Effector memory CD4-positive, alpha-beta T cell (primary cell): Measurements from ENCODE around the gene MAP3K21.

Experiments used
- DNase-seq, 3 donors: peaks; one replicate each; pipeline ENCODE4 v3.0.0-alpha.2; 2020
- H3K27ac ChIP-seq: 2 replicates; pipeline ENCODE4 v1.7.0; 2013; ENCODE audit warnings: mild to moderate bottlenecking, low read length, moderate library complexity; ENCODE audit not compliant: insufficient read depth, poor library complexity, severe bottlenecking
- H3K27me3 ChIP-seq: replicated peaks from 2 replicates; pipeline ENCODE4 v1.7.0; 2013; ENCODE audit warnings: mild to moderate bottlenecking, low read length; ENCODE audit not compliant: insufficient read depth, control insufficient read depth, poor library complexity, severe bottlenecking
- H3K36me3 ChIP-seq: 2 replicates; pipeline ENCODE4 v1.7.0; 2013; ENCODE audit warnings: mild to moderate bottlenecking, low read length, moderate library complexity; ENCODE audit not compliant: control insufficient read depth, insufficient read depth
- H3K4me1 ChIP-seq: 2 replicates; pipeline ENCODE4 v1.7.0; 2013; ENCODE audit warnings: low read length, mild to moderate bottlenecking; ENCODE audit not compliant: control insufficient read depth, insufficient read depth, poor library complexity, severe bottlenecking
- H3K4me3 ChIP-seq: 2 replicates; pipeline ENCODE4 v1.7.0; 2013; ENCODE audit warnings: low read length, low read depth, mild to moderate bottlenecking; ENCODE audit not compliant: insufficient read depth, poor library complexity, severe bottlenecking
- H3K9me3 ChIP-seq: 2 replicates; pipeline ENCODE4 v1.7.0; 2013; ENCODE audit warnings: mild to moderate bottlenecking, low read length, moderate library complexity; ENCODE audit not compliant: control insufficient read depth

MAP3K21 gene

DNA sequence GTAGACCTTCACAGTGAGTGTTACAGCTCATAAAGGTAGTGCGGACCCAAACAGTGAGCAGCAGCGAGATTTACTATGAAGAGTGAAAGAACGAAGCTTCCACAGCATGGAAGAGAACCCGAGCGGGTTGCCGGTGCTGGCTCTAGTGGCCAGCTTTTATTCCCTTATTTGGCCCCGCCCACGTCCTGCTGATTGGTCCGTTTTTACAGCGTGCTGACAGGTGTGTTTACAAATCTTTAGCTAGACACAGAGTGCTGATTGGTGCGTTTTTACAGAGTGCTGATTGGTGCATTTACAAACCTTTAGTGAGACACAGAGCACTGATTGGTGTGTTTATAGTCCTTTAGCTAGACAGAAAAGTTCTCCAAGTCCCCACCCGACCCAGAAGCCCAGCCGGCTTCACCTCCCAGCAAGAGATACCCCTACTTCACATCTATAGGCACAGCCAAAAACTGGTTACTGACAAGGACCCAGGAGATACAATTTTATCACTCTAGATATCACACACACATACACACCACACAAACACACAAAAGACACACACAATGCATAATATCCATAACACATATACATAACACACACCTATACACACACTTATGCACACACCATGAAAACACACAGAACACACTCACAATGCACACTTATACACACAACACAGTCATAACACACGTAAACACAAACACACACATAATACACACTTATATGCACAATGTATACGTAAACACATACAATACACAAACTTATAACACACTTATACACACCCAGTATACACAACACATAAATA is 68.5 kb downstream of the MAP3K21 start:
- no peaks in the 10 kb centered on the region for H3K36me3 ChIP-seq
- H3K4me1 ChIP-seq = no peaks in the 10 kb centered on the region
- H3K9me3 ChIP-seq = no peaks in the 10 kb centered on the region
- H3K4me3 ChIP-seq = no peak overlapping the region
- H3K27me3 ChIP-seq = peaks cover 2% of the 10 kb centered on the region
- H3K27ac ChIP-seq = no peak overlapping the region
- no peak for DNase-seq

- no peak for DNase-seq
- no peak overlapping the region for H3K4me3 ChIP-seq
- H3K27ac ChIP-seq = no peak overlapping the region
- peaks cover 4% of the 10 kb centered on the region for H3K9me3 ChIP-seq
- no peaks in the 10 kb centered on the region for H3K36me3 ChIP-seq
- no peaks in the 10 kb centered on the region for H3K4me1 ChIP-seq
- H3K27me3 ChIP-seq = no peaks in the 10 kb centered on the region
Measured at GRCh38 chr1:233406339-233406960, 78.9 kb downstream of the MAP3K21 start.

GRCh38 chr1:233406994-233407631 is 79.6 kb downstream of the MAP3K21 start:
- H3K9me3 ChIP-seq = peaks cover 4% of the 10 kb centered on the region

GRCh38 chr1:233409540-233409939 is 82.0 kb downstream of the MAP3K21 start:
- Histone ChIP-seq H3K36me3 (no peaks in the 10 kb centered on the region), H3K27me3 (no peaks in the 10 kb centered on the region), H3K9me3 (peaks cover 4% of the 10 kb centered on the region), H3K27ac (no peak overlapping the region), H3K4me3 (no peak overlapping the region), H3K4me1 (no peaks in the 10 kb centered on the region)
- no peak for DNase-seq

More at GRCh38 chr1:233406994-233407631, 79.6 kb downstream of the MAP3K21 start:
- Histone ChIP-seq H3K27me3 (no peaks in the 10 kb centered on the region), H3K27ac (no peak overlapping the region), H3K4me1 (no peaks in the 10 kb centered on the region), H3K4me3 (no peak overlapping the region), H3K36me3 (no peaks in the 10 kb centered on the region)
- DNase-seq = no peak

GRCh38 chr1:233410906-233411305 is 83.4 kb downstream of the MAP3K21 start:
- Histone ChIP-seq H3K36me3 (no peaks in the 10 kb centered on the region), H3K27me3 (no peaks in the 10 kb centered on the region), H3K27ac (no peak overlapping the region), H3K4me1 (no peaks in the 10 kb centered on the region), H3K4me3 (no peak overlapping the region), H3K9me3 (peaks cover 4% of the 10 kb centered on the region)
- DNase-seq = no peak

DNA sequence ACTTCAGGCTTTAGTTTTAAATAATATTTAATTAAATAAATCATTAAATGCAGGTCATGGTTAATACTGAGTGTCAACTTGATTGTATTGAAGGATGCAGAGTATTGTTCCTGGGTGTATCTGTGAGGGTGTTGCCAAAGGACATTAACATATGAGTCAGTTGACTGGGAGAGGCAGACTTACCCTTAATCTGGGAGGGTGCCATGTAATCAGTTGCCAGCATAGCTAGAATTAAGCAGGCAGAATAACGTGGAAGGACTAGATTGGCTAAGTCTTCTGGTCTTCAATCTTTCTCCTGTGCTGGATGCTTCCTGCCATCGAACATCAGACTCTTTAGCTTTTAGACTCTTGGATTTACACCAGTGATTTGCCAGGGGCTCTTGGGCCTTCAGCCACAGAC is 85.3 kb downstream of the MAP3K21 start:
- no peak for DNase-seq
- no peak overlapping the region for H3K4me3 ChIP-seq
- no peaks in the 10 kb centered on the region for H3K4me1 ChIP-seq
- H3K36me3 ChIP-seq = no peaks in the 10 kb centered on the region
- no peak overlapping the region for H3K27ac ChIP-seq
- H3K27me3 ChIP-seq = no peaks in the 10 kb centered on the region
- peaks cover 1% of the 10 kb centered on the region for H3K9me3 ChIP-seq

DNA sequence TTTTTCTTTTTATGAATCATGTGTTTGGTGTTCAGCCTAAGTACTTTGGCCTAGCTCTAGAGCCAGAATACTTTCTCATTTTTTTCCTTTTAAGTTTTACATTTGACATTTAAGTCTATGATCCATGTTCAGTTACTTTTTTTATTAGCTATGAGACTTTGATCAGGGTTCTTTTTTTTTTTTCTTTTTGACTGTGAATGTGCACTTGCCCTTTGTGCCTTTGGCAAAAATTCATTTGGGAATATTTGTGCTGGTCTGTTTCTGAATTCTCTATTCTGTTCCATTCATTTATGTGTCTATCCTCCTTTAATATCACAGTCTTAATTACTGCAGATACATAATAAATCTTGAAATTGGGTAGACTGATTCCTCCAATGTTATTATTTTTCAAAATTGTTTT is 93.8 kb downstream of the MAP3K21 start:
- Histone ChIP-seq H3K4me1 (no peaks in the 10 kb centered on the region), H3K36me3 (no peaks in the 10 kb centered on the region), H3K4me3 (no peak overlapping the region), H3K27ac (no peak overlapping the region), H3K27me3 (no peaks in the 10 kb centered on the region), H3K9me3 (no peaks in the 10 kb centered on the region)
- no peak for DNase-seq

GRCh38 chr1:233424779-233425178 is 97.3 kb downstream of the MAP3K21 start:
- no peak for DNase-seq
- Histone ChIP-seq H3K4me1 (no peaks in the 10 kb centered on the region), H3K27ac (no peak overlapping the region), H3K9me3 (no peaks in the 10 kb centered on the region), H3K4me3 (no peak overlapping the region), H3K36me3 (no peaks in the 10 kb centered on the region), H3K27me3 (no peaks in the 10 kb centered on the region)

- no peak overlapping the region for H3K27ac ChIP-seq
- no peaks in the 10 kb centered on the region for H3K4me1 ChIP-seq
- H3K9me3 ChIP-seq = no peaks in the 10 kb centered on the region
- no peak for DNase-seq
- no peak overlapping the region for H3K4me3 ChIP-seq
- no peaks in the 10 kb centered on the region for H3K36me3 ChIP-seq
- no peaks in the 10 kb centered on the region for H3K27me3 ChIP-seq
Measured at GRCh38 chr1:233427907-233428306, 100.4 kb downstream of the MAP3K21 start.

DNA sequence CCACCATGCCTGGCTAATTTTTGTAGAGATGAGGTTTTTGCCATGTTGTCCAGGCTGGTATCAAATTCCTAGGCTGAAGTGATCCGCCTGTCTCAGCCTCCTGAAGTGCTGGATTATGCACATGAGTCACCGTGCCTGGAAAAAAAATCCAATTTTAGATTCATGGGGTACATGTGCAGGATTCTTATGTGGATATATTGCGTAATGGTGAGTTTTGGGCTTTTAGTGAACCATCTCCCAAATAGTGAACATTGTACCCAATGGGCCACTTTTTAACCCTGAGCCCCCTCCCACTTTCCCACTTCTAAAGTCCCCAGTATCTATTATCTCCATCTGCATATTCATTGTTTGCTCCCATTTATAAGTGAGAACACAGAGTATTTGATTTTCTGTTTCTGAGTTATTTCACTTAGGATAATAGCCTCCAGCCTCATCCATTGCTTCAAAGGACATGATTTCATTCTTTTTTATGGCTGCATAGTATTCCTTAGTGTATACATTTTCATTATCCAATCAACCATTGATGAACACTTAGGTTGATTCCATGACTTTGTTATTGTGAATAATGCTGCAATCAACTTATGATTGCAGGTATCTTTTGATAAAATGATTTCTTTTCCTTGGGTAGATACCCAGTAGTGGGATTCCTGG is 104.4 kb downstream of the MAP3K21 start:
- H3K36me3 ChIP-seq = no peaks in the 10 kb centered on the region
- H3K4me3 ChIP-seq = no peak overlapping the region
- H3K27me3 ChIP-seq = no peaks in the 10 kb centered on the region
- no peak overlapping the region for H3K27ac ChIP-seq
- H3K9me3 ChIP-seq = no peaks in the 10 kb centered on the region
- H3K4me1 ChIP-seq = no peaks in the 10 kb centered on the region
- no peak for DNase-seq
